Measurements from ENCODE around the gene SETD2. TPM values are rescaled to one million over a fixed set of nuclear protein-coding genes. Genes with fewer than 3 reads are reported as not detected.

SETD2 gene
- total and polyA plus RNA-seq, 4 donors: 7.6 to 37.6 (median 19.0) TPM

DNA sequence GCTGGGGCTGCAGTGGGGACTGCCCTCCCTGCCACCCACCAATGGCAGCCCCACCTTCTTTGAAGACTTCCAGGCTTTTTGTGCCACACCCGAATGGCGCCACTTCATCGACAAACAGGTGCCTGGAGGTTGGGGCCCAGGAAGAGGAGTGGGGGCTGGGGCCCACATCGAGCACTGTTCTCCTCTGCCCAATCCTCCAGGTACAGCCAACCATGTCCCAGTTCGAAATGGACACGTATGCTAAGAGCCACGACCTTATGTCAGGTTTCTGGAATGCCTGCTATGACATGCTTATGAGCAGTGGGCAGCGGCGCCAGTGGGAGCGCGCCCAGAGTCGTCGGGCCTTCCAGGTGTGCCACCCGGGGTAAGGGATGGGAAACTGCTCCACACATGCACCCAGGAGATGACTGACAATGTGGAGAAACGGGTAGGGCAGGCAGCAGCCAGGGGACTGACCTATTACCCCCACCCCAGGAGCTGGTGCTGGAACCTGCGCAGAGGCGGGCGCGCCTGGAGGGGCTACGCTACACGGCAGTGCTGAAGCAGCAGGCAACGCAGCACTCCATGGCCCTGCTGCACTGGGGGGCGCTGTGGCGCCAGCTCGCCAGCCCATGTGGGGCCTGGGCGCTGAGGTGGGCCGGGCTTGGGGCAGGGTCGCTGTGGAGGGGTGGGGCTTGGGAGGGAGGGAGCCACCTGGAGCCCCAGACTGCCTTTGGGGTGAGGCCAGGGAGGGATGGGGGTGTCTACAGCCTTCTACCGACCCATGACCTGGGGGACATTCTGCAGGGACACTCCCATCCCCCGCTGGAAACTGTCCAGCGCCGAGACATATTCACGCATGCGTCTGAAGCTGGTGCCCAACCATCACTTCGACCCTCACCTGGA lies 161.5 kb downstream of the SETD2 start:
- Histone ChIP-seq H3K4me1 (ENCODE audit: control insufficient read depth in 4 of 4, insufficient read depth in 4 of 4, low read length in 3 of 4) (peaks cover 0 to 5% (median 1%) of the 10 kb centered on the region in 4 donors), H3K27me3 (ENCODE audit: control insufficient read depth in 4 of 4, insufficient read depth in 4 of 4, low read length in 3 of 4) (no peaks in the 10 kb centered on the region), H3K27ac (ENCODE audit: low read depth in 1 of 2, low read length in 2 of 2) (no peak overlapping the region), H3K36me3 (ENCODE audit: control insufficient read depth in 4 of 4, insufficient read depth in 3 of 4, low read depth in 1 of 4, low read length in 3 of 4) (peaks cover 0 to 43% (median 8%) of the 10 kb centered on the region in 4 donors), H3K9me3 (ENCODE audit: control insufficient read depth in 4 of 4, low read length in 3 of 4) (no peaks in the 10 kb centered on the region), H3K4me3 (ENCODE audit: low read depth in 1 of 3, low read length in 3 of 3) (no peak overlapping the region), H3K9ac (ENCODE audit: low read depth in 1 of 2, low read length in 2 of 2) (no peak overlapping the region)
- no peak for DNase-seq (ENCODE audit: low spot score)
- TF ChIP-seq REST (IDR thresholded peaks at IDR 0.05) (no peak), CTCF (IDR thresholded peaks at IDR 0.05; ENCODE audit: low read depth, low read length, missing input control) (no peak), EGR1 (IDR thresholded peaks at IDR 0.05; ENCODE audit: low read depth in 2 of 2) (no peak), ATF3 (IDR thresholded peaks at IDR 0.05) (no peak), JUND (IDR thresholded peaks at IDR 0.05) (no peak), RAD21 (IDR thresholded peaks at IDR 0.05) (no peak), ZBTB33 (IDR thresholded peaks at IDR 0.05) (no peak), FOXA2 (IDR thresholded peaks at IDR 0.05) (no peak), HNF4A (conservative IDR thresholded peaks at IDR 0.05) (no peak), HNF4G (IDR thresholded peaks at IDR 0.05) (no peak)
- 93% methylated on average over 35 of the region's 35 CpGs for WGBS

DNA sequence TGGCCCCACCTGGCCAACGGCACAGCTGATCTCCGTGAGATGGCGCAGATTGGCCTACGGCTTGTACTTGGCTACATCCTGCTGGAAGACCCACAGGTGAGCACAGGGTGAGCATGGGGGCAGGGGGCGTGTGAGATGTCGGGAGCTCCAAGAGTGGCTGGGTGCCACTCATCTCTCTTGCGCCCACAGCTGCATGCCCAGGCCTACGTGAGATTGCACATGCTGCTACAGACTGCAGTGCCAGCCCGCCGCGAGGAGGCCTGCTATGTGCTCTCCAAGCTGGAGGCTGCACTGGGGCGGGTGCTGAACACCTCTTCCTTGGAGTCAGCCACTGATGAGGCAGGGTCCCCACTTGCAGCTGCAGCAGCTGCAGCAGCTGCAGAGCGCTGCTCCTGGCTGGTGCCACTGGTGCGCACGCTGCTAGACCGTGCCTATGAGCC lies 162.2 kb downstream of the SETD2 start:
- Histone ChIP-seq H3K36me3 (ENCODE audit: control insufficient read depth in 4 of 4, insufficient read depth in 3 of 4, low read depth in 1 of 4, low read length in 3 of 4) (peaks cover 0 to 43% (median 8%) of the 10 kb centered on the region in 4 donors), H3K4me3 (ENCODE audit: low read depth in 1 of 3, low read length in 3 of 3) (no peak overlapping the region), H3K27ac (ENCODE audit: low read depth in 1 of 2, low read length in 2 of 2) (no peak overlapping the region), H3K9ac (ENCODE audit: low read depth in 1 of 2, low read length in 2 of 2) (no peak overlapping the region), H3K27me3 (ENCODE audit: control insufficient read depth in 4 of 4, insufficient read depth in 4 of 4, low read length in 3 of 4) (no peaks in the 10 kb centered on the region), H3K9me3 (ENCODE audit: control insufficient read depth in 4 of 4, low read length in 3 of 4) (no peaks in the 10 kb centered on the region), H3K4me1 (ENCODE audit: control insufficient read depth in 4 of 4, insufficient read depth in 4 of 4, low read length in 3 of 4) (peaks cover 0 to 5% (median 1%) of the 10 kb centered on the region in 4 donors)
- no peak for DNase-seq (ENCODE audit: low spot score)
- 97% methylated on average over 16 of the region's 16 CpGs for WGBS
- TF ChIP-seq HNF4G (IDR thresholded peaks at IDR 0.05): no peak
- TF ChIP-seq CTCF (IDR thresholded peaks at IDR 0.05; ENCODE audit: low read depth, low read length, missing input control): no peak
- TF ChIP-seq SP1 (IDR thresholded peaks at IDR 0.05): no peak
- TF ChIP-seq ATF3 (IDR thresholded peaks at IDR 0.05): no peak
- no peak for TF ChIP-seq ZBTB33 (IDR thresholded peaks at IDR 0.05)
- TF ChIP-seq RAD21 (IDR thresholded peaks at IDR 0.05): no peak
- TF ChIP-seq REST (IDR thresholded peaks at IDR 0.05): no peak
- TF ChIP-seq TAF1 (conservative IDR thresholded peaks at IDR 0.05): no peak
